HG03175 (cell line): Measurements from ENCODE around the gene TMTC2.

ENCODE experiments used
- ATAC-seq: cut with Tn5 transposase; IDR thresholded peaks from one replicate; pipeline ENCODE4 v1.9.1; 2021; ENCODE audit warnings: mild to moderate bottlenecking, moderate library complexity; ENCODE audit not compliant: unreplicated experiment

The TMTC2 gene

GRCh38 chr12:82942521-82942920 is 255.8 kb downstream of the TMTC2 start:
- no peak for ATAC-seq

- no peak for ATAC-seq
These were observed 256.3 kb downstream of the TMTC2 start for GRCh38 chr12:82942991-82943401.

- no peak for ATAC-seq
These were observed 261.8 kb downstream of the TMTC2 start for GRCh38 chr12:82948491-82948890.

- no peak for ATAC-seq
These were observed 263.6 kb downstream of the TMTC2 start for GRCh38 chr12:82950356-82950755.

GRCh38 chr12:82952946-82953345 is 266.2 kb downstream of the TMTC2 start:
- ATAC-seq = no peak

- ATAC-seq = no peak
These were observed 266.7 kb downstream of the TMTC2 start for GRCh38 chr12:82953397-82953796.

GRCh38 chr12:82954064-82954463 is 267.4 kb downstream of the TMTC2 start:
- no peak for ATAC-seq

- no peak for ATAC-seq
These were observed 267.9 kb downstream of the TMTC2 start for GRCh38 chr12:82954572-82954971.

- no peak for ATAC-seq
These were observed 268.3 kb downstream of the TMTC2 start for GRCh38 chr12:82955043-82955442.

- ATAC-seq = no peak
These were observed 272.3 kb downstream of the TMTC2 start for GRCh38 chr12:82958966-82959365.

- no peak for ATAC-seq
These were observed 273.1 kb downstream of the TMTC2 start for GRCh38 chr12:82959821-82960220.

- no peak for ATAC-seq
These were observed 275.1 kb downstream of the TMTC2 start for GRCh38 chr12:82961835-82962234.

- no peak for ATAC-seq
These were observed 277.2 kb downstream of the TMTC2 start for GRCh38 chr12:82963956-82964355.

- no peak for ATAC-seq
These were observed 277.7 kb downstream of the TMTC2 start for GRCh38 chr12:82964446-82964845.

- no peak for ATAC-seq
These were observed 279.4 kb downstream of the TMTC2 start for GRCh38 chr12:82966001-82966559.

- ATAC-seq = no peak
These were observed 282.1 kb downstream of the TMTC2 start for GRCh38 chr12:82968631-82969367.

- ATAC-seq = no peak
These were observed 283.9 kb downstream of the TMTC2 start for GRCh38 chr12:82970614-82971013.

GRCh38 chr12:82971584-82971983 is 284.9 kb downstream of the TMTC2 start:
- ATAC-seq = no peak

GRCh38 chr12:82972624-82973023 is 285.9 kb downstream of the TMTC2 start:
- no peak for ATAC-seq

GRCh38 chr12:82973592-82973991 is 286.9 kb downstream of the TMTC2 start:
- ATAC-seq = no peak

- ATAC-seq = no peak
These were observed 294.4 kb downstream of the TMTC2 start for GRCh38 chr12:82981150-82981549.

- ATAC-seq = no peak
These were observed 307.4 kb downstream of the TMTC2 start for GRCh38 chr12:82994117-82994516.
